Measurements from ENCODE around the gene CHORDC1.
"Not testable (repeated sequence)": the region's sequence is repeated elsewhere in the genome, so short reads cannot be mapped to it uniquely, and the experiment has no call there.

The CHORDC1 gene

DNA sequence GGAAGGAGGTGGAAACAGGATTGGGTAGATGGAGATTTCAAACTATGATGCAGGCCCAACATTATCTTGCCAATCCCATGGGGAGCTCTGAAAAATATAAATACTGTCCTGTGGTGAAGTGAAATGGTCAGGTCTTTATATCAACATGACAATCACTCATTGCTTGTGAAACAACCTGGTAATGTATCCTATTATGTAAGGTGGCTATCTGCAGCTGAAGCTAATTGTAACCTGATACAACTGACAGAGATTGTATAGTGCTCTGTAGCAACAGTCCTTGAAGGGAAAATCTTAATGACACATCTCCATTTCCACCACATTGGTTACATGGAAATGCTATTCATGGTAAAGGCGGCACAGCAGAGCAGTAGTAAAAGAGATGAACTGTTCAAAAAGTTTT is 20.7 kb upstream of the CHORDC1 start:
- Histone ChIP-seq H3K4ac (ENCODE audit: low read length) (no peak overlapping the region), H3K18ac (ENCODE audit: low read length) (no peak overlapping the region), H2BK120ac (ENCODE audit: low read depth, low read length) (no peak overlapping the region), H2BK5ac (ENCODE audit: low read length) (no peak overlapping the region), H2BK12ac (ENCODE audit: low read length) (no peak overlapping the region), H3K9me3 (replicated peaks in 1 of 2; ENCODE audit: control insufficient read depth in 2 of 2, insufficient read depth in 1 of 2, low read depth in 1 of 2, low read length in 2 of 2) (no peaks in the 10 kb centered on the region), H3K4me3 (ENCODE audit: low read length in 2 of 2) (no peak overlapping the region), H3K27me3 (ENCODE audit: control insufficient read depth in 3 of 3, insufficient read depth in 3 of 3, low read depth in 1 of 3, low read length in 3 of 3) (no peaks in the 10 kb centered on the region), H3K23ac (ENCODE audit: low read depth, low read length, poor library complexity) (no peak overlapping the region), H3K36me3 (replicated peaks in 1 of 2; ENCODE audit: control insufficient read depth in 2 of 2, insufficient read depth in 2 of 2, low read length in 2 of 2) (no peaks in the 10 kb centered on the region), H2BK15ac (ENCODE audit: low read length) (no peak overlapping the region), H4K91ac (ENCODE audit: low read depth, low read length, poor library complexity) (no peak overlapping the region), H2AFZ (ENCODE audit: low read length) (no peak overlapping the region), H3K4me2 (ENCODE audit: insufficient read depth, low read length, poor library complexity, severe bottlenecking) (no peak overlapping the region), H3K79me1 (ENCODE audit: low read depth, low read length) (no peaks in the 10 kb centered on the region), H3K27ac (replicated peaks; ENCODE audit: low read length) (no peak overlapping the region), H2AK5ac (ENCODE audit: low read depth, low read length) (no peak overlapping the region), H3K14ac (ENCODE audit: low read length) (no peak overlapping the region), H3K9ac (ENCODE audit: low read depth, low read length, poor library complexity) (no peak overlapping the region), H3K4me1 (ENCODE audit: control insufficient read depth in 2 of 2, insufficient read depth in 1 of 2, low read depth in 1 of 2, low read length in 2 of 2) (peaks cover 2 to 4% of the 10 kb centered on the region in 2 donors), H4K8ac (ENCODE audit: low read depth, low read length) (no peak overlapping the region)
- no peak for DNase-seq (ENCODE audit: low spot score)
- no CpG with 5 or more reads among the region's 1 CpG for WGBS, 2 donors (ENCODE audit: extremely low coverage in 2 of 2, insufficient read length in 2 of 2, insufficient replicate concordance in 1 of 2)

DNA sequence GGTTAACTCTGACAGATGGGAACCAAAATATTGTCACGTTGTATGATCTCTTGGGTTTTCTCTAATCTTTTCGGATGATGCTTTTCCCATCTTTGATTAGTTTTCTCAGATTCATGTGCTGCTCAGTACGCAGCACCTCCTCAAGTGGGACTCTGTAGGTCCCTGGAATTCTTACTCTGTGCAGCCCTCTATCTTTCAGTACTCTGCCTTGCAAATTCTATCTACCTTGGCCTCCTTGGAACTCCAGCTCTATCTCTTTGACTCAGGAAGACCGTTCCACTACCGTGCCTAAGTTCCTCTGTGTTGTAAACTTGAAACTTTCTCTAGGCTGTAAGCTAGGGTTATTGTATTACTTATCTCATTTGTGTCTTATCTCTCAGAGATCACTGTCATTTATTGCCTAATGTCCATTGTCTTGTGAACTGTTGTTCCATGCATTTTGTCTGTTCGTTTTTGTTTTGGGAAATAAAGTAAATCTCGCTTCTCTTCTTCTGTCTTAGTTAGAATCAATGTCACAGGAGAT is 20.1 kb upstream of the CHORDC1 start:
- DNase-seq (ENCODE audit: low spot score), result no peak

DNA sequence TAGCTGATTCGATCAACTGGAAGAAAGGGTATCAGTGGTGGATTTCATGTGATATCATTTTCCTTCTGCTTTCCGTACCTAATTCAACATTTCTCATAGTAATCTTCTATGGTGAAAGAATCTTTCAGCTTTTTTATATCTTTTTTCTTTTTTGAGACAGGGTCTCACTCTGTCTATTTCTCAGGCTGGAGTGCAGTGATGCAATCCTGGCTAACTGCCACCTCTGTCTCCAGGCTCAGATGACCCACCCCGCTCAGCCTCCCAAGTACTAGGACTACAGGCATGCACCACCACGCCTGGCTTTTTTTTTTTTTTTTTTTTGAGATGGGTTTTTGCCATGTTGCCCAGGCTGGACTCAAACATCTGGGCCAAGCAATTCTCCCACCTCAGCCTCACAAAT is 18.6 kb upstream of the CHORDC1 start:
- no peak overlapping the region for H3K23ac ChIP-seq (ENCODE audit: low read depth, low read length, poor library complexity)
- no peak overlapping the region for H2BK5ac ChIP-seq (ENCODE audit: low read length)
- WGBS, 2 donors (ENCODE audit: extremely low coverage in 2 of 2, insufficient read length in 2 of 2, insufficient replicate concordance in 1 of 2), result no CpG with 5 or more reads among the region's 4 CpGs
- no peak overlapping the region for H2BK120ac ChIP-seq (ENCODE audit: low read depth, low read length)
- H3K4ac ChIP-seq (ENCODE audit: low read length), result no peak overlapping the region
- H2BK12ac ChIP-seq (ENCODE audit: low read length), result no peak overlapping the region
- no peak overlapping the region for H3K4me3 ChIP-seq (ENCODE audit: low read length in 2 of 2)
- no peak overlapping the region for H4K8ac ChIP-seq (ENCODE audit: low read depth, low read length)
- H2AFZ ChIP-seq (ENCODE audit: low read length), result no peak overlapping the region
- H4K91ac ChIP-seq (ENCODE audit: low read depth, low read length, poor library complexity), result no peak overlapping the region
- H3K14ac ChIP-seq (ENCODE audit: low read length), result no peak overlapping the region
- H3K27me3 ChIP-seq (ENCODE audit: control insufficient read depth in 3 of 3, insufficient read depth in 3 of 3, low read depth in 1 of 3, low read length in 3 of 3), result no peaks in the 10 kb centered on the region
- H3K9me3 ChIP-seq (replicated peaks in 1 of 2; ENCODE audit: control insufficient read depth in 2 of 2, insufficient read depth in 1 of 2, low read depth in 1 of 2, low read length in 2 of 2), result no peaks in the 10 kb centered on the region
- H3K4me1 ChIP-seq (ENCODE audit: control insufficient read depth in 2 of 2, insufficient read depth in 1 of 2, low read depth in 1 of 2, low read length in 2 of 2), result peaks cover 2 to 4% of the 10 kb centered on the region in 2 donors
- H3K27ac ChIP-seq (replicated peaks; ENCODE audit: low read length), result no peak overlapping the region
- no peak for DNase-seq (ENCODE audit: low spot score)
- no peak overlapping the region for H3K9ac ChIP-seq (ENCODE audit: low read depth, low read length, poor library complexity)
- no peak overlapping the region for H3K18ac ChIP-seq (ENCODE audit: low read length)
- no peak overlapping the region for H2BK15ac ChIP-seq (ENCODE audit: low read length)
- no peak overlapping the region for H2AK5ac ChIP-seq (ENCODE audit: low read depth, low read length)
- H3K4me2 ChIP-seq (ENCODE audit: insufficient read depth, low read length, poor library complexity, severe bottlenecking), result no peak overlapping the region
- no peaks in the 10 kb centered on the region for H3K36me3 ChIP-seq (replicated peaks in 1 of 2; ENCODE audit: control insufficient read depth in 2 of 2, insufficient read depth in 2 of 2, low read length in 2 of 2)
- H3K79me1 ChIP-seq (ENCODE audit: low read depth, low read length), result no peaks in the 10 kb centered on the region

More for the DNA sequence above, 20.1 kb upstream of the CHORDC1 start:
- Histone ChIP-seq H2BK12ac (ENCODE audit: low read length) (no peak overlapping the region), H3K79me1 (ENCODE audit: low read depth, low read length) (no peaks in the 10 kb centered on the region), H3K23ac (ENCODE audit: low read depth, low read length, poor library complexity) (no peak overlapping the region), H3K4me3 (ENCODE audit: low read length in 2 of 2) (no peak overlapping the region), H3K27me3 (ENCODE audit: control insufficient read depth in 3 of 3, insufficient read depth in 3 of 3, low read depth in 1 of 3, low read length in 3 of 3) (no peaks in the 10 kb centered on the region), H3K4ac (ENCODE audit: low read length) (no peak overlapping the region), H2AK5ac (ENCODE audit: low read depth, low read length) (no peak overlapping the region), H3K14ac (ENCODE audit: low read length) (no peak overlapping the region), H4K8ac (ENCODE audit: low read depth, low read length) (no peak overlapping the region), H2BK15ac (ENCODE audit: low read length) (no peak overlapping the region), H2BK120ac (ENCODE audit: low read depth, low read length) (no peak overlapping the region), H3K4me1 (ENCODE audit: control insufficient read depth in 2 of 2, insufficient read depth in 1 of 2, low read depth in 1 of 2, low read length in 2 of 2) (peaks cover 2 to 4% of the 10 kb centered on the region in 2 donors), H2BK5ac (ENCODE audit: low read length) (no peak overlapping the region), H3K4me2 (ENCODE audit: insufficient read depth, low read length, poor library complexity, severe bottlenecking) (no peak overlapping the region), H3K36me3 (replicated peaks in 1 of 2; ENCODE audit: control insufficient read depth in 2 of 2, insufficient read depth in 2 of 2, low read length in 2 of 2) (no peaks in the 10 kb centered on the region), H3K9ac (ENCODE audit: low read depth, low read length, poor library complexity) (no peak overlapping the region), H2AFZ (ENCODE audit: low read length) (peak overlapping the region; percentile 15), H4K91ac (ENCODE audit: low read depth, low read length, poor library complexity) (no peak overlapping the region), H3K9me3 (replicated peaks in 1 of 2; ENCODE audit: control insufficient read depth in 2 of 2, insufficient read depth in 1 of 2, low read depth in 1 of 2, low read length in 2 of 2) (no peaks in the 10 kb centered on the region), H3K27ac (replicated peaks; ENCODE audit: low read length) (no peak overlapping the region), H3K18ac (ENCODE audit: low read length) (no peak overlapping the region)
- WGBS, 2 donors (ENCODE audit: extremely low coverage in 2 of 2, insufficient read length in 2 of 2, insufficient replicate concordance in 1 of 2), result no CpG with 5 or more reads among the region's 7 CpGs

DNA sequence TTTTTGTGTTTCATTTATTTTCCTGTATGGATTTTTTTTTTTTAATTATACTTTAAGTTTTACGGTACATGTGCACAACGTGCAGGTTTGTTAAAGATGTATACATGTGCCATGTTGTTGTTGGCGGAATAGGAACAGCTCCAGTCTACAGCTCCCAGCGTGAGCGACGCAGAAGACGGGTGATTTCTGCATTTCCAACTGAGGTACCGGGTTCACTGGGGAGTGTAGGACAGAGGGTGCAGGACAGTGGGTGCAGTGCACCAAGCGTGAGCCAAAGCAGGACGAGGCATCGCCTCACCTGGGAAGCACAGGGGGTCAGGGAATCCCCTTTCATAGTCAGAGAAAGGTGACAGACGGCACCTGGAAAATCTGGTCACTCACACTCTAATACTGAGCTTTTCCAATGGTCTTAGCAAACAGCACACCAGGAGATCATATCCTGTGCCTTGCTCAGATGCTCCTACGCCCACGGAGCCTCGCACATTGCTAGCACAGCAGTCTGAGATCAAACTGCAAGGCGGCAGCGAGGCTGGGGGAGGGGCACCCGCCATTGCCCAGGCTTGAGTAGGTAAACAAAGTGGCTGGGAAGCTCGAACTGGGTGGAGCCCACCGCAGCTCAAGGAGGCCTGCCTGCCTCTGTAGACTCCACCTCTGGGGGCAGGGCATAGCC is 17.3 kb upstream of the CHORDC1 start:
- H2BK120ac ChIP-seq (ENCODE audit: low read depth, low read length); H2BK5ac ChIP-seq (ENCODE audit: low read length); H3K36me3 ChIP-seq (replicated peaks in 1 of 2; ENCODE audit: control insufficient read depth in 2 of 2, insufficient read depth in 2 of 2, low read length in 2 of 2); H3K4me1 ChIP-seq (ENCODE audit: control insufficient read depth in 2 of 2, insufficient read depth in 1 of 2, low read depth in 1 of 2, low read length in 2 of 2); H3K9me3 ChIP-seq (replicated peaks in 1 of 2; ENCODE audit: control insufficient read depth in 2 of 2, insufficient read depth in 1 of 2, low read depth in 1 of 2, low read length in 2 of 2); H4K8ac ChIP-seq (ENCODE audit: low read depth, low read length); H3K9ac ChIP-seq (ENCODE audit: low read depth, low read length, poor library complexity); DNase-seq (ENCODE audit: low spot score); H4K91ac ChIP-seq (ENCODE audit: low read depth, low read length, poor library complexity); H3K4ac ChIP-seq (ENCODE audit: low read length); H3K27me3 ChIP-seq (ENCODE audit: control insufficient read depth in 3 of 3, insufficient read depth in 3 of 3, low read depth in 1 of 3, low read length in 3 of 3); H3K79me1 ChIP-seq (ENCODE audit: low read depth, low read length); H2BK12ac ChIP-seq (ENCODE audit: low read length); H3K27ac ChIP-seq (replicated peaks; ENCODE audit: low read length); H3K14ac ChIP-seq (ENCODE audit: low read length); H2AK5ac ChIP-seq (ENCODE audit: low read depth, low read length); H2BK15ac ChIP-seq (ENCODE audit: low read length); H3K23ac ChIP-seq (ENCODE audit: low read depth, low read length, poor library complexity): not testable (repeated sequence)
- Histone ChIP-seq H2AFZ (ENCODE audit: low read length) (peak overlapping the region; percentile 88), H3K4me2 (ENCODE audit: insufficient read depth, low read length, poor library complexity, severe bottlenecking) (peak overlapping the region; percentile 23), H3K4me3 (ENCODE audit: low read length in 2 of 2) (peak overlapping the region; percentile 35 to 41), H3K18ac (ENCODE audit: low read length) (peak overlapping the region; percentile 57)
- WGBS, 2 donors (ENCODE audit: extremely low coverage in 2 of 2, insufficient read length in 2 of 2, insufficient replicate concordance in 1 of 2), result no CpG with 5 or more reads among the region's 20 CpGs

Data from neuronal stem cell (in vitro differentiated cells).